WTC11 (cell line): ENCODE data around the gene ARHGAP25.

Experiments
- CTCF ChIP-seq: fragments of 200-600 bp; IDR thresholded peaks from 2 replicates; pipeline ENCODE4 v1.8.0; 2022; ENCODE audit warnings: antibody characterized with exemption
- ELF4 ChIP-seq: sonication (generic); formaldehyde crosslinking; IDR thresholded peaks from 2 replicates; pipeline ENCODE4 v1.8.1; 2022; ENCODE audit warnings: low read depth, mild to moderate bottlenecking, moderate library complexity, missing genetic modification reagents
- RELA ChIP-seq: sonication (generic); formaldehyde crosslinking; IDR thresholded peaks from 2 replicates; pipeline ENCODE4 v1.8.1; 2022; ENCODE audit warnings: missing genetic modification reagents, mild to moderate bottlenecking, borderline replicate concordance

- no peak for TF ChIP-seq CTCF
- TF ChIP-seq RELA (CRISPR knock-in tag), result no peak
- TF ChIP-seq ELF4 (CRISPR knock-in tag), result no peak
Measured at GRCh38 chr2:68739595-68740399, 5.2 kb downstream of the ARHGAP25 start.
